HepG2 (cell line): Measurements from ENCODE around the gene TOMM6. TPM values are rescaled to one million over a fixed set of nuclear protein-coding genes. Genes with fewer than 3 reads are reported as not detected.

ENCODE experiments used
- MXI1 ChIP-seq: IDR thresholded peaks from 3 replicates; pipeline ENCODE4 v1.6.1; 2012; ENCODE audit warnings: low read depth, low read length, inconsistent platforms, borderline replicate concordance
- ZNF180 ChIP-seq: sonication (generic); formaldehyde crosslinking; IDR thresholded peaks from 2 replicates; pipeline ENCODE4 v1.4.0; 2020; ENCODE audit warnings: low read depth, missing genetic modification reagents, borderline replicate concordance
- ZNF343 ChIP-seq: sonication (generic); formaldehyde crosslinking; IDR thresholded peaks from 2 replicates; pipeline ENCODE4 v1.4.0; 2020; ENCODE audit warnings: mild to moderate bottlenecking, missing genetic modification reagents
- ZNF646 ChIP-seq: sonication (generic); formaldehyde crosslinking; IDR thresholded peaks from 2 replicates; pipeline ENCODE4 v1.9.0; 2021; ENCODE audit warnings: mild to moderate bottlenecking, missing genetic modification reagents
- ZNF775 ChIP-seq: sonication (generic); formaldehyde crosslinking; IDR thresholded peaks from 2 replicates; pipeline ENCODE4 v1.4.0; 2020; ENCODE audit warnings: missing genetic modification reagents, mild to moderate bottlenecking, moderate library complexity, borderline replicate concordance
- polyA plus RNA-seq, 8 experiments: library from polyadenylated mRNA; depleted of rRNA in 3 of 8; stranded (reverse) in 7 of 8; unstranded in 1 of 8; fragments of >200 nt; fragmentation: Illumina TruSeq in 4 of 8; extraction: Trizol in 4 of 8; gene quantifications; 2 replicates each; pipeline versions ENCODE4 v1.2.1 to v1.2.3, GENCODE V29; 2011 to 2016; ENCODE audit warnings: low read depth in 4 of 8, missing spikeins in 1 of 8, mixed read lengths in 1 of 8; ENCODE audit not compliant: insufficient read depth in 1 of 8
- total RNA-seq, 5 experiments: library from RNA; depleted of rRNA; stranded (reverse); fragments of >200 nt; fragmentation: Illumina TruSeq; extraction: Trizol; gene quantifications; 2 replicates each; pipeline ENCODE4 v1.2.3, GENCODE V29; 2016; ENCODE audit warnings: low read depth in 1 of 5
- TF ChIP-seq, protein P1 (sequence below): sonication (generic); formaldehyde crosslinking; IDR thresholded peaks from 2 replicates; pipeline ENCODE4 v1.5.0; 2020; ENCODE audit warnings: mild to moderate bottlenecking, missing genetic modification reagents
- TF ChIP-seq, protein P2 (sequence below): sonication (generic); formaldehyde crosslinking; IDR thresholded peaks from 2 replicates; pipeline ENCODE4 v1.4.0; 2020; ENCODE audit warnings: mild to moderate bottlenecking, low read depth, missing genetic modification reagents
- TF ChIP-seq, protein P3 (sequence below), 2 experiments: fragments of 450-650 bp in 1 of 2; sonication (generic) in 1 of 2; formaldehyde crosslinking in 1 of 2; IDR thresholded peaks; 2 replicates each; pipeline versions ENCODE4 v1.6.1 to v1.8.0; 2016 to 2022; ENCODE audit warnings: antibody characterized with exemption in 1 of 2, mild to moderate bottlenecking in 1 of 2, missing genetic modification reagents in 1 of 2

TOMM6 gene
- total and polyA plus RNA-seq, 2 of the 13 experiments (the other 11 are each of a cell fraction or from before 2014, with no cell fraction given) = 320 to 321 TPM

- TF ChIP-seq ZNF646 = no peak
- TF ChIP-seq, protein P1, sequence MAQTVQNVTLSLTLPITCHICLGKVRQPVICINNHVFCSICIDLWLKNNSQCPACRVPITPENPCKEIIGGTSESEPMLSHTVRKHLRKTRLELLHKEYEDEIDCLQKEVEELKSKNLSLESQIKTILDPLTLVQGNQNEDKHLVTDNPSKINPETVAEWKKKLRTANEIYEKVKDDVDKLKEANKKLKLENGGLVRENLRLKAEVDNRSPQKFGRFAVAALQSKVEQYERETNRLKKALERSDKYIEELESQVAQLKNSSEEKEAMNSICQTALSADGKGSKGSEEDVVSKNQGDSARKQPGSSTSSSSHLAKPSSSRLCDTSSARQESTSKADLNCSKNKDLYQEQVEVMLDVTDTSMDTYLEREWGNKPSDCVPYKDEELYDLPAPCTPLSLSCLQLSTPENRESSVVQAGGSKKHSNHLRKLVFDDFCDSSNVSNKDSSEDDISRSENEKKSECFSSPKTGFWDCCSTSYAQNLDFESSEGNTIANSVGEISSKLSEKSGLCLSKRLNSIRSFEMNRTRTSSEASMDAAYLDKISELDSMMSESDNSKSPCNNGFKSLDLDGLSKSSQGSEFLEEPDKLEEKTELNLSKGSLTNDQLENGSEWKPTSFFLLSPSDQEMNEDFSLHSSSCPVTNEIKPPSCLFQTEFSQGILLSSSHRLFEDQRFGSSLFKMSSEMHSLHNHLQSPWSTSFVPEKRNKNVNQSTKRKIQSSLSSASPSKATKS (CRISPR knock-in tag) = no peak
- TF ChIP-seq, protein P2, sequence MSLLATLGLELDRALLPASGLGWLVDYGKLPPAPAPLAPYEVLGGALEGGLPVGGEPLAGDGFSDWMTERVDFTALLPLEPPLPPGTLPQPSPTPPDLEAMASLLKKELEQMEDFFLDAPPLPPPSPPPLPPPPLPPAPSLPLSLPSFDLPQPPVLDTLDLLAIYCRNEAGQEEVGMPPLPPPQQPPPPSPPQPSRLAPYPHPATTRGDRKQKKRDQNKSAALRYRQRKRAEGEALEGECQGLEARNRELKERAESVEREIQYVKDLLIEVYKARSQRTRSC (CRISPR knock-in tag) = 0 out of 2 replicates have a peak, but pooled peaks have one; percentile 35
- TF ChIP-seq ZNF775 (CRISPR knock-in tag) = 0 out of 2 replicates have a peak, but pooled peaks have one; percentile 32
- no peak for TF ChIP-seq ZNF180 (CRISPR knock-in tag)
- TF ChIP-seq MXI1 = peak; percentile 87; the same call in 2 of the 3 replicates
- peak; percentile 78; the same call in 1 of the 2 replicates for TF ChIP-seq ZNF343 (CRISPR knock-in tag)
- TF ChIP-seq, protein P3, sequence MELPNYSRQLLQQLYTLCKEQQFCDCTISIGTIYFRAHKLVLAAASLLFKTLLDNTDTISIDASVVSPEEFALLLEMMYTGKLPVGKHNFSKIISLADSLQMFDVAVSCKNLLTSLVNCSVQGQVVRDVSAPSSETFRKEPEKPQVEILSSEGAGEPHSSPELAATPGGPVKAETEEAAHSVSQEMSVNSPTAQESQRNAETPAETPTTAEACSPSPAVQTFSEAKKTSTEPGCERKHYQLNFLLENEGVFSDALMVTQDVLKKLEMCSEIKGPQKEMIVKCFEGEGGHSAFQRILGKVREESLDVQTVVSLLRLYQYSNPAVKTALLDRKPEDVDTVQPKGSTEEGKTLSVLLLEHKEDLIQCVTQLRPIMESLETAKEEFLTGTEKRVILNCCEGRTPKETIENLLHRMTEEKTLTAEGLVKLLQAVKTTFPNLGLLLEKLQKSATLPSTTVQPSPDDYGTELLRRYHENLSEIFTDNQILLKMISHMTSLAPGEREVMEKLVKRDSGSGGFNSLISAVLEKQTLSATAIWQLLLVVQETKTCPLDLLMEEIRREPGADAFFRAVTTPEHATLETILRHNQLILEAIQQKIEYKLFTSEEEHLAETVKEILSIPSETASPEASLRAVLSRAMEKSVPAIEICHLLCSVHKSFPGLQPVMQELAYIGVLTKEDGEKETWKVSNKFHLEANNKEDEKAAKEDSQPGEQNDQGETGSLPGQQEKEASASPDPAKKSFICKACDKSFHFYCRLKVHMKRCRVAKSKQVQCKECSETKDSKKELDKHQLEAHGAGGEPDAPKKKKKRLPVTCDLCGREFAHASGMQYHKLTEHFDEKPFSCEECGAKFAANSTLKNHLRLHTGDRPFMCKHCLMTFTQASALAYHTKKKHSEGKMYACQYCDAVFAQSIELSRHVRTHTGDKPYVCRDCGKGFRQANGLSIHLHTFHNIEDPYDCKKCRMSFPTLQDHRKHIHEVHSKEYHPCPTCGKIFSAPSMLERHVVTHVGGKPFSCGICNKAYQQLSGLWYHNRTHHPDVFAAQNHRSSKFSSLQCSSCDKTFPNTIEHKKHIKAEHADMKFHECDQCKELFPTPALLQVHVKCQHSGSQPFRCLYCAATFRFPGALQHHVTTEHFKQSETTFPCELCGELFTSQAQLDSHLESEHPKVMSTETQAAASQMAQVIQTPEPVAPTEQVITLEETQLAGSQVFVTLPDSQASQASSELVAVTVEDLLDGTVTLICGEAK (IDR thresholded peaks at IDR 0.05) = no peak
- TF ChIP-seq, protein P3 (CRISPR knock-in tag; IDR thresholded peaks at IDR 0.05) = peak; percentile 65; the same call in 1 of the 2 replicates
These were observed 7.5 kb upstream of the TOMM6 start, which contains the start of gene FRS3 (continued) for GRCh38 chr6:41779788-41780550.
